OCI-LY7 (cell line): ENCODE data around the gene DAZAP1.

Experiments
- EZH2phosphoT487 ChIP-seq: fragments of 200-600 bp; sonication (generic); IDR thresholded peaks from 2 replicates; pipeline ENCODE4 v1.6.1; 2018; ENCODE audit warnings: low read depth, borderline replicate concordance, mild to moderate bottlenecking, mixed run types, antibody characterized with exemption, low read length, moderate library complexity, mixed read lengths
- TF ChIP-seq, protein P1 (sequence below): fragments of 200-600 bp; sonication (generic); conservative IDR thresholded peaks from 2 replicates; pipeline ENCODE4 v1.5.1; 2014; ENCODE audit warnings: mild to moderate bottlenecking, antibody characterized with exemption, low read length, moderate library complexity, mixed read lengths

GRCh38 chr19:1410136-1410786 is 2.9 kb downstream of the DAZAP1 start:
- TF ChIP-seq, protein P1, sequence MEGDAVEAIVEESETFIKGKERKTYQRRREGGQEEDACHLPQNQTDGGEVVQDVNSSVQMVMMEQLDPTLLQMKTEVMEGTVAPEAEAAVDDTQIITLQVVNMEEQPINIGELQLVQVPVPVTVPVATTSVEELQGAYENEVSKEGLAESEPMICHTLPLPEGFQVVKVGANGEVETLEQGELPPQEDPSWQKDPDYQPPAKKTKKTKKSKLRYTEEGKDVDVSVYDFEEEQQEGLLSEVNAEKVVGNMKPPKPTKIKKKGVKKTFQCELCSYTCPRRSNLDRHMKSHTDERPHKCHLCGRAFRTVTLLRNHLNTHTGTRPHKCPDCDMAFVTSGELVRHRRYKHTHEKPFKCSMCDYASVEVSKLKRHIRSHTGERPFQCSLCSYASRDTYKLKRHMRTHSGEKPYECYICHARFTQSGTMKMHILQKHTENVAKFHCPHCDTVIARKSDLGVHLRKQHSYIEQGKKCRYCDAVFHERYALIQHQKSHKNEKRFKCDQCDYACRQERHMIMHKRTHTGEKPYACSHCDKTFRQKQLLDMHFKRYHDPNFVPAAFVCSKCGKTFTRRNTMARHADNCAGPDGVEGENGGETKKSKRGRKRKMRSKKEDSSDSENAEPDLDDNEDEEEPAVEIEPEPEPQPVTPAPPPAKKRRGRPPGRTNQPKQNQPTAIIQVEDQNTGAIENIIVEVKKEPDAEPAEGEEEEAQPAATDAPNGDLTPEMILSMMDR, result no peak
- no peak for TF ChIP-seq EZH2phosphoT487
